Epidermal melanocyte (primary cell): ENCODE results near the gene LDB1.
A peak's percentile ranks its signal among the peaks of the same experiment; 100 is the strongest.

ENCODE experiments used
- DNase-seq: peaks from one replicate; pipeline ENCODE4 v3.0.0; 2011; ENCODE audit warnings: low spot score; ENCODE audit not compliant: insufficient read length

Gene LDB1

GRCh38 chr10:102113261-102113955 lies 6.8 kb downstream of the LDB1 start:
- DNase-seq, result no peak

GRCh38 chr10:102112210-102112817 lies 7.9 kb downstream of the LDB1 start:
- no peak for DNase-seq

DNA sequence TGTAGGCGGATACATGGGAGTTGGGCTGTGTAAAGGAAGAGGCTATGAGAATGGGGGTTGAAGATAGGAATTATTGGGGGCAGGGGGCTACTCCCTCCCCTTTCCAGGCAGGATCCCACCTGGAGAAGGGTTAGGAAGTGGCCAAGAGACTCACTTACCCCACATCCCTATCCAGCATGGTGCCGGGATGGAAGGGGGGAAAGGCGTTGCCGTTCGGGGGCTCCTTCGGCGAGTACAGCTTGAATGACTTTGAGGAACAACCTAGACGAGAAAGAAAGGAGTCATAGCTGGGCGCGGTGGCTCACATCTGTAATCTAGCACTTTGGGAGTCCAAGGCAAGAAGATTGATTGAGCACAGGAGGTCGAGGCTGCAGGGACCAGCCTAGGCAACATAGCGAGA lies 8.9 kb downstream of the LDB1 start:
- DNase-seq, result no peak

GRCh38 chr10:102109166-102110116 lies 10.7 kb downstream of the LDB1 start:
- no peak for DNase-seq

DNA sequence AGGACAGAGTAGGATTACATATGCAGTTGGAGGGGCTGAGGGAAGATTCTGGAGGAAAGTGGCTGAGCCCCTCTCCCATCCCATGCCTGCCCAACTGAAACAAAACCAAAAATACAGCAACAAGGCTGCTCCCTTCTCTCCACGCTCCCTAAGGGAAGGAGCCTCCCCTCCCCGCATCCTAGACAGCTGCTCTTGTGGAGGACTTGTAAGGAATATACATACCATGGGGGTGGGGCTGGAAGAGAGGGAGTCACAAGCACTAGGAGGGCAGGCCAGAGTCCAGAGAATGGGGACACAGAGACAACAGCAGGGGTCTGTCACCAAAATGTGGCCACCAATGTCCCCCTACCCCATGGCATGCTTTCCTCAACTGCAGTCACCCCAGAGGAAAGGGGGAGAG lies 13.2 kb downstream of the LDB1 start:
- DNase-seq, result no peak

DNA sequence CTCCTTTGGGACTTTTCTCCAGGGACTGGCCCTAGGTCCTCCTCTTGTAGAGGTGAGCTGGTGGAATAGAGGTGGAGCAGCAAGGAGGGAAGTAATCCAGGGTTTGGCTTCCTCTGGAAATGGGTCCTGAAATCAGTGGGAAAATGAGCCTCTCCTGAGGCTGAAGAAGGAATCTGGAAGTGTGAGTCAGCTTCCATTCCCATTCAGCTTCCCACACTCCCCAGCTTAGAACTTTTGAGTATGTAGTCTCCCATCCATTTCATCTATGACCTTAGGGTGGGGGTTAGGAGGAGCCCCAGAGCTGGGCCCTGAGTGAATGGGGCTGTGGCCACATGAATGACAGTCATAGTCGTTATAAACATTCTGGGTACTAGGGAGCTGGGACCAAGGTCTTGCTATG lies 17.7 kb downstream of the LDB1 start:
- DNase-seq, result no peak

DNA sequence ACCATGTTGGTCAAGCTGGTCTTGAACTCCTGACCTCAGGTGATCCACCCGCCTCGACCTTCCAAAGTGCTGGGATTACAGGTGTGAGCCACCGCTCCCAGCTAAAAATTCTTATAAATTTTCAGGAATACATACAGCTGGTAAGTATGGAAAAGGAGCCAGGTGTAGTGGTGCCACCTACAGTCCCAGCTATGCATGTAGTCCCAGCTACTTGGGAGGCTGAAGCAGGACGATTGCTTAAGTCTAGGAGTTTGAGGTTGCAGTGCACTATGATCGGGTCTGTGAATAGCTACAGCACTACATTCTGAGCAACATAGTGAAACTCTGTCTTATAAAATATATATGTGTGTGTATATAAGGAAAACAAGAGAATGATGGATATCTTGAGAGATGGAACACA lies 19.0 kb downstream of the LDB1 start:
- DNase-seq, result no peak

- DNase-seq, result no peak
Measured at GRCh38 chr10:102096449-102096848, 23.7 kb downstream of the LDB1 start.

DNA sequence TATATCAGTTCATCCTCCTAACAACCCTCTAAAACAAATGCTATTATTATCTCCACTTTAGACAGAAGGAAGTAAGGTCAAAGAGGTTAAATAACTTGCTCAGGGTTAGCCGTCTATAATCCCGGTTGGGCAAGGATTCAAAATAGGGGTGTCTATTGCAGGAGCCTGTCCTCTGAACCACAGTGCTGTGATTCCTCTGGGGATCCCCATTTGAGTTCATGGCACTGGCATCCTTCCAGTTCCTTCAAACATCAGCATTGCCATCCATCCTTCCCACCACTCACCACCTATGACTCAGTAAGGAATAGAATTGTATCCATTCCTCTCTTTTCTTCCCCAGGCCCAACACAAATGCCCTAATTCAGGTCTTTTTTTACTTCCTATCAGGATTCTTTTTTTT lies 29.4 kb downstream of the LDB1 start:
- no peak for DNase-seq

GRCh38 chr10:102086196-102086595 lies 34.0 kb downstream of the LDB1 start:
- DNase-seq, result no peak

GRCh38 chr10:102085336-102085735 lies 34.8 kb downstream of the LDB1 start:
- DNase-seq, result no peak

- no peak for DNase-seq
Measured at GRCh38 chr10:102083541-102083940, 36.6 kb downstream of the LDB1 start.

GRCh38 chr10:102072673-102073527 lies 47.3 kb downstream of the LDB1 start:
- DNase-seq, result peak; percentile 85

- no peak for DNase-seq
Measured at GRCh38 chr10:102069071-102069470, 51.1 kb downstream of the LDB1 start.

DNA sequence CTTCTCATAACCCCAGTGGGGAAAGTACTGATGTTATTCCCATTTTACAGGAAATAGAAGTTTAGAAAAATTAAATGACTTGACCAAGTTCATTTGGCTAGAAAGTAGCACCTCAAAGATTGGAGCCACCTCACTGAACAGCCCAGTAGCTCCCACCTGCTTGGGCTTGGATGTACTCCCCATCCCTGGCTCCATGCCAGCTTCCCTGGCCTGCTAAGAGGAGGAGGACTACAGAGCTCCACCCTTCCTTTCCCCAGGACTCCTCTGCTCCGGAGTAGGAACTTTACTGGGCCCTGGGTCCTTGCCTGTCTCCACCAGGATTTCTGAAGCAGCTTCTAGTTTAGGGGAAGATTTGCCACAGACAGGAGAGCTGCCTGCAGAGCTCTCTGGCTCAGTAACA lies 52.0 kb downstream of the LDB1 start:
- DNase-seq, result no peak

DNA sequence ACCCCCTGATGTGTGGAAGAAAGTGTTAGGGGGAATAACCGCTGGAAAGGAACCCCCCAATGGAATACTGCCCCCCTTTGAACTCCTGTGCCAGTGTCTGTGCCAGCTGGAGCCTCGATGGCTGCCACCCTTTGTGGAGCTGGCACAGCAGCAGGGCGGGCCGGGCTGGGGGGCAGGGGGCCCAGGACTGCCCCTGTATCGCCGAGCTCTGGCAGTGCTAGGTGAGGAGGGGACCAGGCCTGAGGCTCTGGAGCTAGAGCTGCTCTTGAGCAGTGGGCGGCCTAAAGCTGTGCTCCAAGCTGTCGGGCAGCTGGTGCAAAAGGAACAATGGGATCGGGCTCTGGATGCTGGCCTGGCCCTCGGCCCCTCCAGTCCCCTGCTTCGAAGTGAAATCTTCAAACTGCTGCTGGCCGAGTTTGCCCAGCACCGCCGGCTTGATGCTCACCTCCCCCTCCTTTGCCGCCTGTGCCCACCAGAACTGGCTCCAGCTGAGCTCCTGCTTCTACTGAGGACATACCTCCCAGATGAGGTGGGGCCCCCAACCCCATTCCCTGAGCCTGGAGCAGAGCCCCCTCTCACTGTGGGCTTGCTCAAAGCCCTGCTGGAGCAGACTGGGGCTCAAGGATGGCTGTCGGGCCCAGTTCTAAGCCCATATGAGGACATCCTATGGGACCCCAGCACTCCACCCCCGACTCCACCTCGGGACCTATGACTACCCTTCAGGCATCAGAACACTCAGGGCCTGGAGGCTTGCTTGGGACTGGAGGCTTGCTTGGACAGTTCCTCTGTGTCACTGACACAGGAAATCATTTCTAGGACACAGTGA lies 52.9 kb downstream of the LDB1 start:
- no peak for DNase-seq

- DNase-seq, result no peak
Measured at GRCh38 chr10:102066399-102067088, 53.6 kb downstream of the LDB1 start.

- no peak for DNase-seq
Measured at GRCh38 chr10:102065561-102066398, 54.4 kb downstream of the LDB1 start.
